Natural killer cell treated with Interleukin-12 subunit alpha and Interleukin-12 subunit beta and Interleukin-15 and Interleukin-18, amount 100 ng/mL, for 72 hours (primary cell): ENCODE results near the gene LDHAL6B. TPM values are rescaled to one million over a fixed set of nuclear protein-coding genes. Genes with fewer than 3 reads are reported as not detected.

ENCODE experiments used
- ATAC-seq, 2 donors: fragments of 150-1000 bp; cut with Tn5 transposase in 1 of 2; sonication (Bioruptor Pico), chemical (Tn5 transposase) in 1 of 2; 2 replicates each; pipeline ENCODE4 v1.10.0; 2021
- DNase-seq: peaks from one replicate; pipeline ENCODE4 v3.0.0; 2022; ENCODE audit warnings: low spot score
- H3K27ac Mint-ChIP-seq, 2 donors: 1 replicate in 1 of 2; 2 replicates in 1 of 2; pipeline ENCODE4 v1.8.0; 2022; ENCODE audit warnings: mixed read lengths in 2 of 2, mild to moderate bottlenecking in 1 of 2, moderate library complexity in 1 of 2
- H3K27me3 Mint-ChIP-seq, 2 donors: 1 replicate in 1 of 2; 2 replicates in 1 of 2; pipeline ENCODE4 v1.8.0; 2022; ENCODE audit warnings: mixed read lengths in 2 of 2
- H3K36me3 Mint-ChIP-seq: one replicate; pipeline ENCODE4 v1.8.0; 2022; ENCODE audit warnings: mixed read lengths
- H3K4me1 Mint-ChIP-seq, 2 donors: 1 replicate in 1 of 2; 2 replicates in 1 of 2; pipeline ENCODE4 v1.8.0; 2022; ENCODE audit warnings: low read depth in 2 of 2, mixed read lengths in 2 of 2, mild to moderate bottlenecking in 1 of 2
- H3K4me3 Mint-ChIP-seq: one replicate; pipeline ENCODE4 v1.8.0; 2022; ENCODE audit warnings: mixed read lengths
- H3K9me3 Mint-ChIP-seq: 2 replicates; pipeline ENCODE4 v1.8.0; 2022; ENCODE audit warnings: mixed read lengths
- total RNA-seq, 2 donors: library from RNA; stranded (reverse); gene quantifications; one replicate each; pipeline ENCODE4 v1.2.3, GENCODE V29; 2022

The LDHAL6B gene
- total RNA-seq, 2 donors from 2014 or later = not detected

- ATAC-seq (no peak), DNase-seq (no peak)
- Mint-ChIP-seq H3K27me3 (peaks cover 4 to 8% of the 10 kb centered on the region in 2 donors), H3K4me3 (no peak overlapping the region), H3K4me1 (peaks cover 9 to 15% of the 10 kb centered on the region in 2 donors), H3K9me3 (no peaks in the 10 kb centered on the region), H3K36me3 (no peaks in the 10 kb centered on the region), H3K27ac (no peak overlapping the region)
These were observed 35.6 kb upstream of the LDHAL6B start for GRCh38 chr15:59171067-59171397.

- H3K27me3 Mint-ChIP-seq = peaks cover 4 to 17% of the 10 kb centered on the region in 2 donors
- no peak overlapping the region for H3K27ac Mint-ChIP-seq
- H3K36me3 Mint-ChIP-seq = no peaks in the 10 kb centered on the region
- H3K9me3 Mint-ChIP-seq = no peaks in the 10 kb centered on the region
- no peak overlapping the region for H3K4me3 Mint-ChIP-seq
- DNase-seq (no peak), ATAC-seq (no peak)
- H3K4me1 Mint-ChIP-seq = peaks cover 9 to 15% of the 10 kb centered on the region in 2 donors
These were observed 34.2 kb upstream of the LDHAL6B start for GRCh38 chr15:59172289-59172901.

- Mint-ChIP-seq H3K4me1 (peaks cover 9 to 15% of the 10 kb centered on the region in 2 donors), H3K9me3 (no peaks in the 10 kb centered on the region), H3K27me3 (peaks cover 9 to 25% of the 10 kb centered on the region in 2 donors), H3K27ac (no peak overlapping the region), H3K36me3 (no peaks in the 10 kb centered on the region), H3K4me3 (no peak overlapping the region)
- no peak for ATAC-seq
- DNase-seq = no peak
These were observed 33.4 kb upstream of the LDHAL6B start for GRCh38 chr15:59173194-59173593.

GRCh38 chr15:59174151-59174834 lies 32.4 kb upstream of the LDHAL6B start:
- Mint-ChIP-seq H3K4me3 (no peak overlapping the region), H3K36me3 (no peaks in the 10 kb centered on the region), H3K4me1 (peaks cover 8 to 13% of the 10 kb centered on the region in 2 donors), H3K27me3 (peaks cover 12 to 27% of the 10 kb centered on the region in 2 donors), H3K27ac (no peak overlapping the region), H3K9me3 (no peaks in the 10 kb centered on the region)
- ATAC-seq (no peak), DNase-seq (no peak)

GRCh38 chr15:59174835-59175831 lies 31.5 kb upstream of the LDHAL6B start:
- no peak for DNase-seq
- H3K9me3 Mint-ChIP-seq = no peaks in the 10 kb centered on the region
- H3K27ac Mint-ChIP-seq = no peak overlapping the region
- peak in 1 of 2 donors; percentile 46 for ATAC-seq
- peaks cover 0 to 6% of the 10 kb centered on the region in 2 donors for H3K4me1 Mint-ChIP-seq
- no peak overlapping the region for H3K4me3 Mint-ChIP-seq
- H3K36me3 Mint-ChIP-seq = no peaks in the 10 kb centered on the region
- H3K27me3 Mint-ChIP-seq = peaks cover 12 to 27% of the 10 kb centered on the region in 2 donors

- Mint-ChIP-seq H3K4me3 (no peak overlapping the region), H3K27me3 (peaks cover 12 to 27% of the 10 kb centered on the region in 2 donors), H3K36me3 (peaks cover 6% of the 10 kb centered on the region), H3K9me3 (no peaks in the 10 kb centered on the region), H3K27ac (no peak overlapping the region), H3K4me1 (no peaks in the 10 kb centered on the region)
- no peak for ATAC-seq
- DNase-seq = no peak
These were observed 29.9 kb upstream of the LDHAL6B start for GRCh38 chr15:59176653-59177316.

GRCh38 chr15:59177317-59177660 lies 29.4 kb upstream of the LDHAL6B start:
- H3K27ac Mint-ChIP-seq = no peak overlapping the region
- DNase-seq (no peak), ATAC-seq (no peak)
- peaks cover 12 to 27% of the 10 kb centered on the region in 2 donors for H3K27me3 Mint-ChIP-seq
- H3K36me3 Mint-ChIP-seq = peaks cover 6% of the 10 kb centered on the region
- H3K4me3 Mint-ChIP-seq = no peak overlapping the region
- no peaks in the 10 kb centered on the region for H3K9me3 Mint-ChIP-seq
- H3K4me1 Mint-ChIP-seq = no peaks in the 10 kb centered on the region

GRCh38 chr15:59178151-59178695 lies 28.4 kb upstream of the LDHAL6B start:
- ATAC-seq = peak in 1 of 2 donors; percentile 24
- Mint-ChIP-seq H3K27me3 (peaks cover 12 to 27% of the 10 kb centered on the region in 2 donors), H3K4me3 (no peak overlapping the region), H3K27ac (no peak overlapping the region), H3K4me1 (no peaks in the 10 kb centered on the region), H3K36me3 (peaks cover 6% of the 10 kb centered on the region), H3K9me3 (no peaks in the 10 kb centered on the region)
- no peak for DNase-seq

- ATAC-seq (no peak), DNase-seq (no peak)
- Mint-ChIP-seq H3K9me3 (no peaks in the 10 kb centered on the region), H3K27ac (no peak overlapping the region), H3K4me3 (no peak overlapping the region), H3K36me3 (peaks cover 6% of the 10 kb centered on the region), H3K27me3 (peaks cover 11 to 27% of the 10 kb centered on the region in 2 donors), H3K4me1 (no peaks in the 10 kb centered on the region)
These were observed 26.9 kb upstream of the LDHAL6B start for GRCh38 chr15:59179717-59180116.

- DNase-seq (no peak), ATAC-seq (no peak)
- no peak overlapping the region for H3K4me3 Mint-ChIP-seq
- peaks cover 6% of the 10 kb centered on the region for H3K36me3 Mint-ChIP-seq
- H3K27ac Mint-ChIP-seq = no peak overlapping the region
- peaks cover 11 to 19% of the 10 kb centered on the region in 2 donors for H3K27me3 Mint-ChIP-seq
- H3K4me1 Mint-ChIP-seq = no peaks in the 10 kb centered on the region
- no peaks in the 10 kb centered on the region for H3K9me3 Mint-ChIP-seq
These were observed 25.6 kb upstream of the LDHAL6B start for GRCh38 chr15:59180945-59181600.

GRCh38 chr15:59185725-59186124 lies 20.9 kb upstream of the LDHAL6B start:
- H3K4me1 Mint-ChIP-seq = no peaks in the 10 kb centered on the region
- H3K9me3 Mint-ChIP-seq = no peaks in the 10 kb centered on the region
- peaks cover 6% of the 10 kb centered on the region for H3K36me3 Mint-ChIP-seq
- no peak for DNase-seq
- H3K27me3 Mint-ChIP-seq = peaks cover 7 to 12% of the 10 kb centered on the region in 2 donors
- H3K4me3 Mint-ChIP-seq = no peak overlapping the region
- no peak overlapping the region for H3K27ac Mint-ChIP-seq
- ATAC-seq = no peak

- peaks cover 7 to 16% of the 10 kb centered on the region in 2 donors for H3K27me3 Mint-ChIP-seq
- no peak overlapping the region for H3K4me3 Mint-ChIP-seq
- no peaks in the 10 kb centered on the region for H3K9me3 Mint-ChIP-seq
- ATAC-seq (no peak), DNase-seq (no peak)
- no peak overlapping the region for H3K27ac Mint-ChIP-seq
- H3K36me3 Mint-ChIP-seq = peaks cover 3% of the 10 kb centered on the region
- no peaks in the 10 kb centered on the region for H3K4me1 Mint-ChIP-seq
These were observed 20.1 kb upstream of the LDHAL6B start for GRCh38 chr15:59186501-59186900.

- H3K27me3 Mint-ChIP-seq = peaks cover 11 to 28% of the 10 kb centered on the region in 2 donors
- no peak for ATAC-seq
- H3K36me3 Mint-ChIP-seq = no peaks in the 10 kb centered on the region
- no peak overlapping the region for H3K4me3 Mint-ChIP-seq
- no peak for DNase-seq
- no peaks in the 10 kb centered on the region for H3K9me3 Mint-ChIP-seq
- no peak overlapping the region for H3K27ac Mint-ChIP-seq
- no peaks in the 10 kb centered on the region for H3K4me1 Mint-ChIP-seq
These were observed 17.4 kb upstream of the LDHAL6B start for GRCh38 chr15:59189241-59189640.
